Heart left ventricle (tissue), 13 donors: ENCODE results near the gene KLHDC8A.

Experiments
- CTCF ChIP-seq, 12 donors: fragments of 200-600 bp; sonication (generic) in 4 of 12; IDR thresholded peaks; one replicate each; pipeline versions ENCODE4 v1.5.0 to v1.8.0; 2018 to 2022; ENCODE audit warnings: antibody characterized with exemption in 12 of 12, mild to moderate bottlenecking in 5 of 12
- POLR2A ChIP-seq, 2 donors: fragments of 450-650 bp; IDR thresholded peaks; one replicate each; pipeline ENCODE4 v1.6.1; 2017; ENCODE audit warnings: antibody characterized with exemption in 2 of 2, mild to moderate bottlenecking in 2 of 2, moderate library complexity in 2 of 2
- donor health status: ischemic (EF 13 %, LVEDD 7.1; RV severe dilation, severe dysfunction).
- donor health status: DM: no; HTN: yes; CAD: no.
- donor health status: DM: no; HTN: no; CAD: no.
- donor health status: ischemic (EF 25% LVEDD 6.9; RV normal size, moderate dysfunction).
- donor health status: ischemic (EF 25% LVEDD 5.7; RV mildly dilated, moderate dysfunction).
- donor health status: ischemic (EF 35%, LVEDD 5.7; RV mildly dilated, moderate dysfunction).
- donor health status: nonischemic (EF 11% LVEDD 7.7; RV severe dilation, severe dysfunction).
- donor health status: DM: yes; HTN: yes; CAD: no.
- donor health status: PGD.
- donor health status: ischemic (EF 29% LVEDD 5.4; RV normal size, mild dysfunction).
- donor health status: nonischemic (EF 23%, LVEDD 6.1; RV moderate dilation, normal function).

- TF ChIP-seq CTCF (IDR thresholded peaks at IDR 0.05): no peak
- no peak for TF ChIP-seq POLR2A (IDR thresholded peaks at IDR 0.05)
Measured at GRCh38 chr1:205340676-205341075, 16.0 kb downstream of the KLHDC8A start.
